GM18517 (cell line): ENCODE results near the gene FBXO7.

ENCODE experiments used
- ATAC-seq: cut with Tn5 transposase; IDR thresholded peaks from one replicate; pipeline ENCODE4 v1.9.1; 2021; ENCODE audit warnings: mild to moderate bottlenecking, moderate library complexity; ENCODE audit not compliant: unreplicated experiment

FBXO7 gene

DNA sequence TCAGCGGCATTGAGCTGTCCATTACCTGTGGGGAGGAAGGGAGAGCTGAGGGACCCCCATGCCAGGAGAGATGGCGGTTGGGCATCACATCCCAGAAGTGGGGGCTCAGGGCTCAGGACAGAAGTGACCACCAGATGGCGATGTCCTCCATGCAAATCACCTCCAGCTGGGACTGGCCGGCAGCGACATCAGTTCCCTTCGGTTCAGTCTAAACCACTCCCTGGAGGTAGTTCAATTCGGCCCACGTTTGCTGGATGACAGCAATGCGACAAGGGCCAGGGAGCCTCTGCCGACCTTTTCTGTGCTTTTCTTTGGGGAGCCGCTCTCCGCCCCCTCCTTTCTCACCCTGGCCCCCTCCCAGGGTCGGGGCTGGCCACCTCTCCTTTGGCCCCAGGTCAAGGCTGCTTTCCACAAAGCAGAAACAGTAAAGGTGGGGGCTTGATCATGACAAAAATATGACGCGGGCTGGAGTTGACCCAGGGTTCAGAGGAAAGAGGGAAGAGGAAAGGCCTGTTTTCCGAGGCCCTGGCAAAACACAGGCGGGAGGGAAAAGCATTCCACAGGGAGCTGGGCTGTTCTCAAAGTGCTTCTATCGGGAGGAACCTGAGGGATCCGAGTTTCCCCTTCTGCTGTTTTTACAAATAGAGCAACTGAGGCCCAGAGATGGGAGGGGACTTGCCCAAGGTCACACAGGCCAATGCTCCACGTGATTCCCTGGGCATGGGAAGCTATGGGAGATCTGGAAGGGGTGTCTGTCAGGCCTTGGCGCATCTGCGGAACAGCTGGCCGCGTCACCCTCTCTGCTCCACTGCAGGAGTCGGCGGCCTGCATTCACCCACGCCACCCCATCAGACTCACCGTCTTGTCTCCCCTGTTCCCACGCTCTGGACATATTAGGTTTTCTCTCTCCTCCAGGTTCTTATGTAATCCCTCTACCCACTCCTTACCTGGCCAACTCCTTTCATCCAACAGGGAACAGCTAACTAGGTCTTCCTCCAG is 54.7 kb downstream of the FBXO7 start:
- no peak for ATAC-seq

DNA sequence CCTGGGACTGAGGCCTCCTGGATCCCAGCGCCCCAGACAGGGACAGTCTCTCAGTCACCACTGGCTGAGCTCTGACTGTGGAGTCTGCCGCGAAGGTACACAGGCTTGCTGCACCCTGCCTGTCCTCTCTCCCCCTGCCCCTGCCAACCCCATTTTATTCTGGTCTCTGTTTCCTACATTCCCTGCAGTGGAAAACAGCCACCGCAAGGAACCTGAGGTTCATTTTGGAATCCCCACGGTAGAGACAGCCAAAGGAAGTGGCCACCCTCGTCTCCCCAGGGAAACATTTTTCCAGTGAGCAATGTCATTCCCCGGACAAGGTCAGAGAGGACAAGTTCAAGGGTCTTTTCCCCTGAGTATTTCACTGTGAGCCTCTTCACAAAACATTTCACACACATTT is 56.6 kb downstream of the FBXO7 start:
- ATAC-seq, result no peak

DNA sequence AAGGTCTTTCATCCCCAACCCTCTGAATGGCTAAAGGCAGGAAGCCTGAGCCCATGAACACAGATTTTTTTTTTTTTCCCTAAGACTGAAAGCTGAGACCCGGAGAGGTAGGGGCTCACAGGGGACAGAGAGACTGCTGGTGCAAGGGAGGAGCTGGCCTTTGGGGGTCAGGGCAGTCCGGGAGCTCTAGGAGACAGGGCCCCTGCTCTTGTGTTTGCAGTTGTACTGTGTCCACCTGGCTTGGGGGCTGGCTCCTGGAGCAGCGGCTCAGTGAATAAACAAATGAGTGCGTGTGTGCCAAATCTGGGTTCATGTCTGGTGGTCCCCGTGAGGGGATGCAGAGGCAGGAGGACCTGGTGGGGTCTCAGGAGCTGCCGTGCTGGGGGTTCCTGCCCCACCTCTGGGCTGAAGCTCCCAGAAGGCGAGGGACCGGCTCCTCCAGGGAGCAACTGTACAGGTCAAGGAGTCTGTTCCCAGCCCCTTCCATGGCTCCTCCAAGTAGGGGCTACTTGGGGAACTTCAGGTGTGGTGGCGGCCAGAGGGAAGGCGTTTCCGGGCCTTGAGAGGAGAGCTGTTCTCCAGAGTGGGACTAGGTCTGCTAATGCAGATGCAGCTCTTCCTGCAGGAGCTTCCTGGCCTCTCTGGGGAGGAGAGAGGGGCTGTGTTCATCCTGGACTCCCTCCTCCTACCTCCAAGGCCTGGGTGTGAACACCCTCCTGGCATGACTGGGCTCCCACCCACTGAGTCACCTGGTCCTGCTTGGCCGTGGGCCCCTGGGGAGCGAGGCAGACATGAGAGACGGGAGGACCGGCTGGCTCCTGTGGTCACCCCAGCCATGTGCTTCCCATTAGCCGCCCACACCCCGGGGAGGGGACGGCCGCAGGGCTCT is 57.6 kb downstream of the FBXO7 start:
- ATAC-seq, result no peak

DNA sequence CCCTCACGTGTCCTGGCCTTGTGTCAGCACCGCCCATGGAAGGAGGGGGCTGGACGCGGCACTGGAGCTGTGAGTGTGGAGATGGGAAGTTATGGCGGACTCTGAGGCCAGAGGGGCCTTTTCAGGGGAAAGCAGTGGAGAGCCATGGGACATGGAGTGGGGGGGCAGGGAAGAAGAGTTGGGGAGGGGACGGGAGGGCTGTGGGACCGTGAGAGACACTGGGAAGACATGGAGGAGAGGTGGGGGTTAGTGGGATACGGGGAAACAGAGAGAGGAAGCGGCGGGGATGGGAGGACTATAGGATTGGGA is 58.2 kb downstream of the FBXO7 start:
- no peak for ATAC-seq

- ATAC-seq, result no peak
Measured at GRCh38 chr22:32533265-32534111, 58.9 kb downstream of the FBXO7 start.

DNA sequence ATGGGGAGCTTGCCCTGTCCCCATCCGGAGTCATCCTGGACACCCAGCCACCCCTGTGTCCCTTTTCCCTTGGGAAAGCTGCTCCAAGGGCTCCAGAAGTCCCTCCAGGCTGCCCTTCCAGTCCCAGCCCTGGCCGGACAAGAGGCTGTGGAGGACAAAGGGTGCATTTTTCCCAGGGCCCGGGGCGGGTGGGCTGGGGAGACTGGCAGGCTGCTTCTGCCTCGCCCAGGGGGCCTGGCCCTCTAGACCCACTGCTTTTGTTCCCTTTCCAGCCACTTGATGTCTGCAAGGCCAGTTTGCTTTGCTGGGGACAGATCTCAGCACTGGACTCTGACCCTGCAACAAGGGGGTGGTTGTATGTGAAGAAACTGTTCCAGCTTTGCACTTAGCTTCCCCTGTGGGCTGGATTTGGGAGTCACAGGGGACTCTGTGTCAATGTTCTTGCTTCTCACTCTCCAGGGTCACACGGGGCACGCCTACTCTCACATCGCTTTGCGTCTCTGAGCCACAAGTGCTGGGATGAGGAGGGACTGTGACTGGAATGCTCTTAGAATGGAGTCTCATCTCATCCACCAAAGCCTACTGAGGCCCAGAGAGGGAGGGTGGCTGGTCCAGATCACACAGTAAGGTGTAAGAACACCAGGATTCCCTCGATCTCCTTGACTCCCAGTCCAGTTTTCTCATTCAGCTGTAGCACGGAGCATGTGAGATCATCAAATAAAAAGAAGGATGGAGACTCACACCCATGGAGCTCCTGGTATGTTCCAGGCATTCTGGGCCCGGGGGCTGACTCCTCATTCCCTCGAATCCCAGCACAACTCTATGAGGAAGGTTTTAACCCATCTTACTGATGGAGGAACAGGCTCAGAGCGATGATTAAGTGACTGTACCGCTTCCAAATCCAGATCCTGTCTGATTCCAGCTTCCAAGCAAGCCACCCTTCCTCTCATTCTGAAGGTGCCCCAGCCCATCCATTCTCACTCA is 59.9 kb downstream of the FBXO7 start:
- ATAC-seq, result no peak

- ATAC-seq, result no peak
Measured at GRCh38 chr22:32535531-32536190, 61.0 kb downstream of the FBXO7 start.

GRCh38 chr22:32536352-32536751 is 61.7 kb downstream of the FBXO7 start:
- ATAC-seq, result no peak

DNA sequence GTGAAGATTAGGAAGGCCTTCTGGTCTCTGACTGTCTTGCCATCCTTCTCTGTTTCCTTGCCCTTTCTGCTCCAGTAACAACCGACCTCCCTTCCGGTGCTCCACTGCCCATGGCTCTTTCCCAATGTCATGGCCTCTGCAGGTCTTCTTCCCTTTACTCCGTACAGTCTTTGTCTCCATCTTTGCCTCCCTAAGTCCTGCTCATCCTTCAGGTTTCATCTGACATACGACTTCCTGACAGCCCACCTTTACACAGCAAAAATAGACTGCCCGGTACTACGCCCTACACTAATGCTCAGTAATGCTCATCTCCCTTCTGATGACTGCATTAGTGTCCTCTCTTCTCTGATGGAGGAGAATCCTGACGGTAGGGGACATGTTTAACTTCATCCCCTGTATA is 63.9 kb downstream of the FBXO7 start:
- no peak for ATAC-seq

GRCh38 chr22:32539631-32540421 is 65.2 kb downstream of the FBXO7 start:
- no peak for ATAC-seq

DNA sequence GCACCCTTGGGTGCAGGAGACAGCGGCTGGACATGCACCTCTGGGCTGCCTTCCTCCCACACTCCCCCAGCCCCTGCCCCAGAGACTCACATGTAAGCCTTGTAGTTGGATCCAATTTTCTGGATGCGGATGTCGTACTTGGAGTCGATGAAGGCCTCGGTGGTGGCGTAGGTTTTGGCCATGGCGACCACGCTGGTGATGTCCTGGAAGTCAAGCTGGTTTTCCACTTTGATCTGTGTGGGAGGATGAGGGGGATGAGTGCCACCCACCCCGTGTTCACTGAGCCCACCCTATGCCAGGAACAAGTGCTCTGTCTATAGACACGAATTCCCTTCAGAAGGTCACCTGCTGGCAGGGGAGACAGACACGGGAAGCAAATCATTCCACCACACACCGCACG is 66.9 kb downstream of the FBXO7 start:
- no peak for ATAC-seq

- ATAC-seq, result no peak
Measured at GRCh38 chr22:32542066-32542676, 67.6 kb downstream of the FBXO7 start.

- ATAC-seq, result no peak
Measured at GRCh38 chr22:32542677-32543357, 68.2 kb downstream of the FBXO7 start.

- no peak for ATAC-seq
Measured at GRCh38 chr22:32544953-32545558, 70.4 kb downstream of the FBXO7 start.

- ATAC-seq, result no peak
Measured at GRCh38 chr22:32545801-32546200, 71.2 kb downstream of the FBXO7 start.

- ATAC-seq, result no peak
Measured at GRCh38 chr22:32546496-32546895, 71.9 kb downstream of the FBXO7 start.

GRCh38 chr22:32546935-32547334 is 72.3 kb downstream of the FBXO7 start:
- ATAC-seq, result no peak
